Upper lobe of left lung (tissue), 6 donors: ENCODE results near the gene CPPED1. TPM values are rescaled to one million over a fixed set of nuclear protein-coding genes. Genes with fewer than 3 reads are reported as not detected.
A peak's percentile ranks its signal among the peaks of the same experiment; 100 is the strongest.
"Not testable (repeated sequence)": the region's sequence is repeated elsewhere in the genome, so short reads cannot be mapped to it uniquely, and the experiment has no call there.

ENCODE experiments used
- ATAC-seq, 2 donors: fragments of 200-7000 bp; cut with Tn5 transposase; one replicate each; pipeline ENCODE4 v1.9.1; 2022; ENCODE audit warnings: mild to moderate bottlenecking in 2 of 2, moderate library complexity in 2 of 2; ENCODE audit not compliant: low FRiP score in 2 of 2
- DNase-seq, 2 donors: peaks; one replicate each; pipeline ENCODE4 v3.0.0-alpha.2; 2019 to 2020
- H3K27ac ChIP-seq, 4 donors: fragments of 200-600 bp; sonication (generic); one replicate each; pipeline ENCODE4 v1.5.1; 2016 to 2019
- H3K27me3 ChIP-seq, 4 donors: fragments of 200-600 bp; sonication (generic); one replicate each; pipeline ENCODE4 v1.5.1; 2017 to 2019
- H3K36me3 ChIP-seq, 4 donors: fragments of 200-600 bp; sonication (generic); one replicate each; pipeline ENCODE4 v1.5.1; 2016 to 2019
- H3K4me1 ChIP-seq, 4 donors: fragments of 200-600 bp; sonication (generic); one replicate each; pipeline ENCODE4 v1.5.1; 2018 to 2019
- H3K4me3 ChIP-seq, 4 donors: fragments of 200-600 bp; sonication (generic); one replicate each; pipeline ENCODE4 v1.5.1; 2017 to 2019; ENCODE audit warnings: mild to moderate bottlenecking in 2 of 4, moderate library complexity in 1 of 4
- H3K9me3 ChIP-seq, 4 donors: fragments of 200-600 bp; sonication (generic); one replicate each; pipeline ENCODE4 v1.5.1; 2018 to 2019
- EP300 ChIP-seq, 4 donors: sonication (generic); formaldehyde crosslinking; IDR thresholded peaks; one replicate each; pipeline ENCODE4 v1.5.1; 2017; ENCODE audit warnings: antibody characterized with exemption in 4 of 4, control low read depth in 2 of 4
- POLR2A ChIP-seq, 4 donors: fragments of 450-650 bp; IDR thresholded peaks; one replicate each; pipeline ENCODE4 v1.5.1; 2016 to 2017; ENCODE audit warnings: antibody characterized with exemption in 4 of 4, mild to moderate bottlenecking in 2 of 4
- POLR2AphosphoS5 ChIP-seq, 2 donors: sonication (generic); formaldehyde crosslinking; IDR thresholded peaks; one replicate each; pipeline ENCODE4 v1.5.1; 2017; ENCODE audit warnings: antibody characterized with exemption in 2 of 2
- WGBS, 2 donors: methylation state at CpG; one replicate each; pipeline ENCODE4 v1.1.5; 2017 to 2018; 5-methylcytosine and 5-hydroxymethylcytosine counted together
- total RNA-seq, 6 donors: library from RNA; depleted of rRNA in 4 of 6; stranded (reverse); fragments of >200 nt in 4 of 6; gene quantifications; one replicate each; pipeline versions ENCODE4 v1.1.0 to v1.2.1, GENCODE V29; 2016 to 2021
- TF ChIP-seq, protein P1 (sequence below), 6 experiments: fragments of 450-650 bp in 4 of 6; fragments of 200-600 bp in 2 of 6; sonication (generic) in 2 of 6; IDR thresholded peaks; one replicate each; pipeline ENCODE4 v1.5.1; 2016 to 2019; ENCODE audit warnings: antibody characterized with exemption in 6 of 6
- donor health status: DM: no; HTN: no; CAD: no; lungs with moderate emphysema.
- donor health status: DM: no; HTN: yes; CAD: no; lungs with severe emphysema.

Gene CPPED1
- total RNA-seq, 6 donors from 2014 or later, result 12.5 to 32.5 (median 23.1) TPM

- TF ChIP-seq POLR2AphosphoS5 (IDR thresholded peaks at IDR 0.05) (no peak), EP300 (IDR thresholded peaks at IDR 0.05) (no peak), POLR2A (IDR thresholded peaks at IDR 0.05) (no peak)
- TF ChIP-seq, protein P1, sequence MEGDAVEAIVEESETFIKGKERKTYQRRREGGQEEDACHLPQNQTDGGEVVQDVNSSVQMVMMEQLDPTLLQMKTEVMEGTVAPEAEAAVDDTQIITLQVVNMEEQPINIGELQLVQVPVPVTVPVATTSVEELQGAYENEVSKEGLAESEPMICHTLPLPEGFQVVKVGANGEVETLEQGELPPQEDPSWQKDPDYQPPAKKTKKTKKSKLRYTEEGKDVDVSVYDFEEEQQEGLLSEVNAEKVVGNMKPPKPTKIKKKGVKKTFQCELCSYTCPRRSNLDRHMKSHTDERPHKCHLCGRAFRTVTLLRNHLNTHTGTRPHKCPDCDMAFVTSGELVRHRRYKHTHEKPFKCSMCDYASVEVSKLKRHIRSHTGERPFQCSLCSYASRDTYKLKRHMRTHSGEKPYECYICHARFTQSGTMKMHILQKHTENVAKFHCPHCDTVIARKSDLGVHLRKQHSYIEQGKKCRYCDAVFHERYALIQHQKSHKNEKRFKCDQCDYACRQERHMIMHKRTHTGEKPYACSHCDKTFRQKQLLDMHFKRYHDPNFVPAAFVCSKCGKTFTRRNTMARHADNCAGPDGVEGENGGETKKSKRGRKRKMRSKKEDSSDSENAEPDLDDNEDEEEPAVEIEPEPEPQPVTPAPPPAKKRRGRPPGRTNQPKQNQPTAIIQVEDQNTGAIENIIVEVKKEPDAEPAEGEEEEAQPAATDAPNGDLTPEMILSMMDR (IDR thresholded peaks at IDR 0.05), result no peak
- DNase-seq, result peak in 1 of 2 donors; percentile 16
These were observed 10.4 kb downstream of the CPPED1 start for GRCh38 chr16:12793120-12793864.

GRCh38 chr16:12792528-12792927, 11.2 kb downstream of the CPPED1 start:
- H3K9me3 ChIP-seq, H3K4me3 ChIP-seq, H3K4me1 ChIP-seq, H3K27ac ChIP-seq, H3K27me3 ChIP-seq, ATAC-seq, DNase-seq, H3K36me3 ChIP-seq: not testable (repeated sequence)
- 95 to 99% methylated on average over 5 of the region's 5 CpGs for WGBS, 2 donors

More at GRCh38 chr16:12793120-12793864, 10.4 kb downstream of the CPPED1 start:
- H3K9me3 ChIP-seq, result no peaks in the 10 kb centered on the region
- no peak overlapping the region for H3K27ac ChIP-seq
- no peaks in the 10 kb centered on the region for H3K36me3 ChIP-seq
- WGBS, 2 donors, result 87 to 94% methylated on average over 9 of the region's 9 CpGs
- no peak overlapping the region for H3K4me3 ChIP-seq
- ATAC-seq, result no peak
- no peaks in the 10 kb centered on the region for H3K27me3 ChIP-seq
- H3K4me1 ChIP-seq, result no peaks in the 10 kb centered on the region

DNA sequence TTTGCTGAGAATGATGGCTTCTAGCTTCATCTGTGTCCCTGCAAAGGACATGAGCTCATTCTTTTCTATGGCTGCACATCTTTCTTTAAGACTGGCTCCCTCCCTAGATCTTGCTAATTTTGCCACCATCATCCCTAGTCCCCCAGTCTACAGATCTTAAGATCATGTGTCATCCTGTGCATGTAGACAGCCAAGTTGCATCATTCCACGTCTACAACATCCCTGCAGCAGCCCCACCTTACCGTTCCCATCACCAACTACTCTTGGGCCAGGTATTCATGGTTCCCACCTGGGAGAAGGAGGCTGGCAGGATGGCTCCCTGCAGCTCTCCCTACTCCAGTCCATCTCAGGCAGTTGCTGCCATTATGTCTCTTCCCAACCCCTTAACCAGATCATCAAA, 12.3 kb downstream of the CPPED1 start:
- Histone ChIP-seq H3K36me3 (no peaks in the 10 kb centered on the region), H3K27me3 (no peaks in the 10 kb centered on the region), H3K4me3 (no peak overlapping the region), H3K27ac (no peak overlapping the region), H3K4me1 (no peaks in the 10 kb centered on the region), H3K9me3 (peaks cover 0 to 2% (median 0%) of the 10 kb centered on the region in 4 donors)
- WGBS, 2 donors, result 86 to 94% methylated on average over 2 of the region's 2 CpGs
- no peak for DNase-seq
- TF ChIP-seq, protein P1 (IDR thresholded peaks at IDR 0.05), result no peak
- TF ChIP-seq EP300 (IDR thresholded peaks at IDR 0.05) (no peak), POLR2AphosphoS5 (IDR thresholded peaks at IDR 0.05) (no peak), POLR2A (IDR thresholded peaks at IDR 0.05) (no peak)
- ATAC-seq, result no peak

DNA sequence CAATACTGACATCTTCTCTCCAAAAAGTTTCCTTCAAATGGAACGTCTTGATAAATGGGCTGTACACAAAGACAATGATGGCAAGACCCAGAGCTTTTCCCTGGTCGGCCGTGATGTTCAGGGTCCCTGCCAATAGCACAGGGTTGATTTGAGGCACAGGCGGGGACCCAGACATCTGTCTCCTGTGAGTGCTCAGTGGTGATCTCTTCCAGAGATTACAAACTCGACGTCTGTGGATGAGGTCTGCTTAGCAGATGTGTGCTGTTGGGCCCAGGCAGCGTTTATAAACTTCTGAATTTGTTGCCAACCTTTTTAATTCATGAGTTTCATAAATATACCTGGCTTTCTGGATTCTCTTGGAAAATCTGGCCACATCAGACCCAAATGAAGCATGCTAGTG, 14.9 kb downstream of the CPPED1 start:
- H3K4me3 ChIP-seq, result no peak overlapping the region
- H3K36me3 ChIP-seq, result no peaks in the 10 kb centered on the region
- no peak overlapping the region for H3K27ac ChIP-seq
- DNase-seq (no peak), ATAC-seq (no peak)
- H3K4me1 ChIP-seq, result no peaks in the 10 kb centered on the region
- H3K9me3 ChIP-seq, result peaks cover 0 to 8% (median under 1%) of the 10 kb centered on the region in 4 donors
- no peaks in the 10 kb centered on the region for H3K27me3 ChIP-seq
- TF ChIP-seq POLR2A (IDR thresholded peaks at IDR 0.05) (no peak), EP300 (IDR thresholded peaks at IDR 0.05) (no peak), POLR2AphosphoS5 (IDR thresholded peaks at IDR 0.05) (no peak)
- TF ChIP-seq, protein P1 (IDR thresholded peaks at IDR 0.05), result no peak
- WGBS, 2 donors, result 85 to 91% methylated on average over 7 of the region's 7 CpGs

DNA sequence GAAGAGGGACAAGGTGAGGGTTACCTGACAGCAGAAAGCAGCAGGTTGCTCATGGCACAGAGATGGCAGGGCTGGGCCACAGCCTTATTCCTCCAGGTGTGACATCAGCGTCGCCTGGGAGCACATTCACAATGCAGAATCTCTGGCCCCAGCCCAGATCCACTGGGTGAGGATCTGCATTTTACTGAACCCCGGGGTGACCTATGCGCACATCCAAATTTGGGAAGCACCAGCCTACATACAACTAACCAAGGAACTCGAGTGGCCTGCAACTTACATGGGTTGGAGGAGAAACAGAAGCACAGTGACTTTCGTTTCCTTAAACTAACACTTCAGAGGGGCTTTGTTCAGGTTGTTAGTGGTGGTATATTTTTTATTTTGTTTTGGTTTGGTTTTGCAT, 17.6 kb downstream of the CPPED1 start:
- Histone ChIP-seq H3K27me3 (no peaks in the 10 kb centered on the region), H3K4me1 (no peaks in the 10 kb centered on the region), H3K36me3 (peaks cover 0 to 2% (median under 1%) of the 10 kb centered on the region in 4 donors), H3K27ac (no peak overlapping the region), H3K4me3 (no peak overlapping the region), H3K9me3 (peaks cover 0 to 8% (median under 1%) of the 10 kb centered on the region in 4 donors)
- TF ChIP-seq, protein P1 (IDR thresholded peaks at IDR 0.05), result no peak
- TF ChIP-seq POLR2AphosphoS5 (IDR thresholded peaks at IDR 0.05) (no peak), POLR2A (IDR thresholded peaks at IDR 0.05) (no peak), EP300 (IDR thresholded peaks at IDR 0.05) (no peak)
- 89 to 91% methylated on average over 3 to 6 of the region's 6 CpGs for WGBS, 2 donors
- ATAC-seq (no peak), DNase-seq (no peak)
